Bronchial epithelial cell (primary cell): Measurements from ENCODE around the gene LCLAT1. TPM values are rescaled to one million over a fixed set of nuclear protein-coding genes. Genes with fewer than 3 reads are reported as not detected.

Source experiments
- DNase-seq: peaks from one replicate; pipeline ENCODE4 v3.0.0-alpha.2; 2010; ENCODE audit warnings: low read depth
- FAIRE-seq: peaks from 2 replicates; lab custom pipeline; 2011; peaks lifted over from hg19 to GRCh38; lab: Jason Lieb, UNC
- H3K27me3 ChIP-seq: 2 replicates; pipeline ENCODE4 v1.5.1; 2011; ENCODE audit warnings: low read length; ENCODE audit not compliant: control insufficient read depth, insufficient read depth
- H3K36me3 ChIP-seq: 2 replicates; pipeline ENCODE4 v1.5.1; 2011; ENCODE audit warnings: low read length; ENCODE audit not compliant: control insufficient read depth, insufficient read depth
- H3K4me3 ChIP-seq: 2 replicates; pipeline ENCODE4 v1.5.1; 2011; ENCODE audit warnings: mild to moderate bottlenecking, low read depth, low read length, control low read depth
- total RNA-seq: library from RNA; depleted of rRNA; stranded (reverse); fragments of >200 nt; gene quantifications from 2 replicates; pipeline ENCODE4 v1.2.1, GENCODE V29; 2014
- TF ChIP-seq, protein P1 (sequence below): IDR thresholded peaks from 2 replicates; pipeline ENCODE4 v1.5.1; 2011; ENCODE audit warnings: mild to moderate bottlenecking, moderate library complexity, low read length, control low read depth, inconsistent platforms; ENCODE audit not compliant: insufficient read depth, severe bottlenecking

LCLAT1 gene
- total RNA-seq, 1 donor from 2014 or later = 8.7 TPM

DNA sequence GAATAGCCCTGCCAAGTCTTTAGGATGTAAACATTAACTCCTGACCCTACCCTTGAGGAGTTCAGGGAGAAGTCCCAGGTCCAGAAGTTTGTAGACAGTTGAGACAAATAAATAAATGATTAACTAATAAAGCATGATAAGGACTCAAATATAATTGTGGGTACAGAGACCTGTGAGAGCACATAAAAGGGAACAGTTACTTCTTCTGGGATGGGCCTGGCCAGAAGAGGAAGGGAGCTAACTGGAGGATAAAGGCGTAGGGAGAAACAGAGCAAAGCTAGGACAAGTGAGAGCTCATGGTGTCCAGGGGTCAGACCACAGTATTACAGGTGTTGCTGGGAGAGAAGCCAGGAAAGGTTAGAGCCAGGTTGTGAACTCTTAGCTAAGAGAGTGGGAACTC, 3.0 kb downstream of the LCLAT1 start:
- no peaks in the 10 kb centered on the region for H3K27me3 ChIP-seq
- TF ChIP-seq, protein P1, sequence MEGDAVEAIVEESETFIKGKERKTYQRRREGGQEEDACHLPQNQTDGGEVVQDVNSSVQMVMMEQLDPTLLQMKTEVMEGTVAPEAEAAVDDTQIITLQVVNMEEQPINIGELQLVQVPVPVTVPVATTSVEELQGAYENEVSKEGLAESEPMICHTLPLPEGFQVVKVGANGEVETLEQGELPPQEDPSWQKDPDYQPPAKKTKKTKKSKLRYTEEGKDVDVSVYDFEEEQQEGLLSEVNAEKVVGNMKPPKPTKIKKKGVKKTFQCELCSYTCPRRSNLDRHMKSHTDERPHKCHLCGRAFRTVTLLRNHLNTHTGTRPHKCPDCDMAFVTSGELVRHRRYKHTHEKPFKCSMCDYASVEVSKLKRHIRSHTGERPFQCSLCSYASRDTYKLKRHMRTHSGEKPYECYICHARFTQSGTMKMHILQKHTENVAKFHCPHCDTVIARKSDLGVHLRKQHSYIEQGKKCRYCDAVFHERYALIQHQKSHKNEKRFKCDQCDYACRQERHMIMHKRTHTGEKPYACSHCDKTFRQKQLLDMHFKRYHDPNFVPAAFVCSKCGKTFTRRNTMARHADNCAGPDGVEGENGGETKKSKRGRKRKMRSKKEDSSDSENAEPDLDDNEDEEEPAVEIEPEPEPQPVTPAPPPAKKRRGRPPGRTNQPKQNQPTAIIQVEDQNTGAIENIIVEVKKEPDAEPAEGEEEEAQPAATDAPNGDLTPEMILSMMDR = no peak
- FAIRE-seq (no peak), DNase-seq (no peak)
- H3K4me3 ChIP-seq = no peak overlapping the region
- no peaks in the 10 kb centered on the region for H3K36me3 ChIP-seq

DNA sequence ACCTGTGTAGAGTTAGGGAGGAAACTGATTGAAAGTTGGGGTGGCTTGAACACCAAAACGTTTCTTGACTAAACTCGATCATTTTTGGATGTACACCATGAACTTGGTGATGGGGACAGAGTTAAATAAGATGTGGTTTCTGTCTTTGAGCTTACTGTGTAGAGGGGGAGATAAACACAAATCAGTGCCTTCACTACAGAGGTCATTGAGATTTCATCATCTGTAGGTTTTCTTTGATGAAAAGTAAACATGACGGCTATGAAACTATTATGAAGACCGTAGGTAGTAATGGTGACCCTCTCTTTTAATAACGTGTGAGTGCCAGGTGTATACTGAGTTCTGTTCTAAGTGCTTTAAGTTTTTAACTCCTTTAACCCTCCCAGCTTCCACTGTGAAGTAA, 6.5 kb downstream of the LCLAT1 start:
- H3K27me3 ChIP-seq = no peaks in the 10 kb centered on the region
- FAIRE-seq (no peak), DNase-seq (no peak)
- TF ChIP-seq, protein P1 = no peak
- no peaks in the 10 kb centered on the region for H3K36me3 ChIP-seq
- H3K4me3 ChIP-seq = no peak overlapping the region

DNA sequence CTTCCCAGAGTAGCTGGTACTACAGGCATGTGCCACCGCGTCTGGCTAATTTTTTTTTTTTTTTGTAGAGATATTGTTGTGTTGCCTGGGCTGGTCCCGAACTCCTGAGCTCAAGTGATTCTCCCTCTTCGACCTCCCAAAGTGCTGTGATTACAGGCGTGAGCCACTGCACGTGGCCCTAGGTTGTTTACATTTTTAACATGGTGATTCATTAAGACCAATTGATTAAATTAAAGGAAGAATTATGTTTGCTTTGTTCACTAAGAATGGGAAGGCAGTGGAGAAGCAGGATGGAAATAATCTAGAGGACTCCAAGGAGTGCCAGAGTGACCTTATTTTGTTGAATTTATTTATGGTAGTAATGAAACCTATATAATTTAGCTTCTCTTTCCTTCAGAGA, 7.5 kb downstream of the LCLAT1 start:
- no peak for FAIRE-seq
- Histone ChIP-seq H3K27me3 (no peaks in the 10 kb centered on the region), H3K36me3 (no peaks in the 10 kb centered on the region), H3K4me3 (no peak overlapping the region)
- peak; percentile 35 for DNase-seq
- TF ChIP-seq, protein P1 = no peak

- FAIRE-seq = no peak
- TF ChIP-seq, protein P1 = no peak
- DNase-seq = no peak
Observed at GRCh38 chr2:30455114-30455738, 8.2 kb downstream of the LCLAT1 start.

DNA sequence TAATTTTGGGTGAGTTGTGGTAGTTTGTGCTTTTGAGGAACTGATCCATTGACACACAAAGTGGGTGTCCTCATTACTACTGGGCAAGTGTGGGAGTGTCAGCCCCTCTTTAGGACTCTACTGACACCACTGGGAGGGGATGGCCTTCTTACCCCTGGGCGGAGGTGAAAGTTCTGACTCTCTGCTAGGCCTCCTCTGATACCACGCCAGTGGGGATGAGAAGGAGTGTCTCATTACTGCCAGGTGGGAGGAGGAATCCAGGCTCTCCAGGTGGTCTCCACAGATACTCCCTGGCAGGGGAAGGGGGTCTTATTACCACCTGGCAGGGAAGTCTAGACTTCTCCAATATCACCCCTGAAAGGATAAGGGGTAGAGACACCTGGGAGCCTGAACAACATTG, 9.1 kb downstream of the LCLAT1 start:
- Histone ChIP-seq H3K4me3 (no peak overlapping the region), H3K27me3 (no peaks in the 10 kb centered on the region), H3K36me3 (no peaks in the 10 kb centered on the region)
- DNase-seq = no peak
- FAIRE-seq = no peak
- TF ChIP-seq, protein P1 = no peak

More at GRCh38 chr2:30455114-30455738, 8.2 kb downstream of the LCLAT1 start:
- Histone ChIP-seq H3K4me3 (no peak overlapping the region), H3K36me3 (no peaks in the 10 kb centered on the region), H3K27me3 (no peaks in the 10 kb centered on the region)

- TF ChIP-seq, protein P1 = no peak
- no peak for FAIRE-seq
- no peak for DNase-seq
Observed at GRCh38 chr2:30456579-30456978, 9.5 kb downstream of the LCLAT1 start.

More at GRCh38 chr2:30456579-30456978, 9.5 kb downstream of the LCLAT1 start:
- Histone ChIP-seq H3K27me3 (no peaks in the 10 kb centered on the region), H3K36me3 (no peaks in the 10 kb centered on the region), H3K4me3 (no peak overlapping the region)
